Measurements from ENCODE around the gene PCCA.

DNA sequence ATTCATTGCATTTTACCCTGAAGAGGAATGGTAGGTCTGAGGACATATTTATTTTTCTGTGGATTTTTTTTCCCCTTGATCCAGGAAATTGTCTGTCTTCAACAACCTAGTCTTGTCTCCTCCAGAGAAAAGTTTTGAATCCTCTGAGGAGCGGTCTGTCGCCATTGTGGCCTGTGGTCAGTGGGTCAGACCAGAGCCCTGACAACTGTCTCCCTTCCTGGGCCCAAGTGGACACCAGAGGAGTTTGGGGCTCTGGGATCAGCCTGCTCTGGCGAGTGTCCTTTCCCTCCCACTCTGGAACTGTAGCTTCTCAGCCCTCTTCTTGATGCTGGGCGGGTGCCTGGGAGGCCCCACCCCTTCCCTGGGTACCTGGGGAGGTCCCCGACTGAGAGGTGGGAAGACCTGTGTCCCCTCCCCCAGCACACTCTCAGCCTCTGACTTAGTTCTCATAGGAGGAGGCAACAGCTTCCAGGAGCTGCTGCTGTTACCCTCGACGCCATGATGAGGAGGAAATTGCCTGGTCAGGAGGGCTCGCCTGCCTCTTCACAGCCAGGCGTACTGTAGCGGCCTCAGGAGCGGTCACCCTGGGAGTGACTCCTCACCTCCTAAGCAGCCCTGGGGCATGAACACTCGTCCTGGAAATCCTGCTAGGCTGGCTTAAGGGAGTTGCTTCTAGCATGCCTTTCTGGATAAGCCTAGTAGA is 389.4 kb downstream of the PCCA start:
- TF ChIP-seq, protein P1, sequence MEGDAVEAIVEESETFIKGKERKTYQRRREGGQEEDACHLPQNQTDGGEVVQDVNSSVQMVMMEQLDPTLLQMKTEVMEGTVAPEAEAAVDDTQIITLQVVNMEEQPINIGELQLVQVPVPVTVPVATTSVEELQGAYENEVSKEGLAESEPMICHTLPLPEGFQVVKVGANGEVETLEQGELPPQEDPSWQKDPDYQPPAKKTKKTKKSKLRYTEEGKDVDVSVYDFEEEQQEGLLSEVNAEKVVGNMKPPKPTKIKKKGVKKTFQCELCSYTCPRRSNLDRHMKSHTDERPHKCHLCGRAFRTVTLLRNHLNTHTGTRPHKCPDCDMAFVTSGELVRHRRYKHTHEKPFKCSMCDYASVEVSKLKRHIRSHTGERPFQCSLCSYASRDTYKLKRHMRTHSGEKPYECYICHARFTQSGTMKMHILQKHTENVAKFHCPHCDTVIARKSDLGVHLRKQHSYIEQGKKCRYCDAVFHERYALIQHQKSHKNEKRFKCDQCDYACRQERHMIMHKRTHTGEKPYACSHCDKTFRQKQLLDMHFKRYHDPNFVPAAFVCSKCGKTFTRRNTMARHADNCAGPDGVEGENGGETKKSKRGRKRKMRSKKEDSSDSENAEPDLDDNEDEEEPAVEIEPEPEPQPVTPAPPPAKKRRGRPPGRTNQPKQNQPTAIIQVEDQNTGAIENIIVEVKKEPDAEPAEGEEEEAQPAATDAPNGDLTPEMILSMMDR (IDR thresholded peaks at IDR 0.05): no peak
- TF ChIP-seq POLR2A (IDR thresholded peaks at IDR 0.05) (no peak), POLR2AphosphoS5 (IDR thresholded peaks at IDR 0.05) (no peak)

Data from prostate gland (tissue), 2 donors.